C4-2B (cell line): ENCODE measurements around the gene TCF3.

Source experiments
- H3K27ac ChIP-seq: fragments of 450-650 bp; 2 replicates; pipeline ENCODE4 v1.5.1; 2017
- CTCF ChIP-seq: fragments of 450-650 bp; conservative IDR thresholded peaks from 2 replicates; pipeline ENCODE4 v1.5.1; 2017; ENCODE audit warnings: mild to moderate bottlenecking
- ZFX ChIP-seq: fragments of 450-650 bp; IDR thresholded peaks from 2 replicates; pipeline ENCODE4 v1.6.1; 2017

TCF3 gene

GRCh38 chr19:1659084-1659427 lies 6.6 kb upstream of the TCF3 start:
- no peak overlapping the region for H3K27ac ChIP-seq
- TF ChIP-seq ZFX (no peak), CTCF (no peak)

GRCh38 chr19:1658150-1659083 lies 6.0 kb upstream of the TCF3 start:
- H3K27ac ChIP-seq, result no peak overlapping the region
- TF ChIP-seq CTCF (no peak), ZFX (no peak)

GRCh38 chr19:1657746-1658145 lies 5.3 kb upstream of the TCF3 start:
- TF ChIP-seq ZFX (no peak), CTCF (no peak)
- no peak overlapping the region for H3K27ac ChIP-seq

- no peak overlapping the region for H3K27ac ChIP-seq
- TF ChIP-seq ZFX, result no peak
- no peak for TF ChIP-seq CTCF
These were observed 4.6 kb upstream of the TCF3 start for GRCh38 chr19:1656988-1657536.

GRCh38 chr19:1655987-1656608 lies 3.7 kb upstream of the TCF3 start:
- TF ChIP-seq ZFX, result no peak
- TF ChIP-seq CTCF, result no peak
- no peak overlapping the region for H3K27ac ChIP-seq

GRCh38 chr19:1655131-1655981 lies 2.9 kb upstream of the TCF3 start:
- H3K27ac ChIP-seq, result no peak overlapping the region
- TF ChIP-seq ZFX, result no peak
- TF ChIP-seq CTCF, result no peak
